Hepatocyte (in vitro differentiated cells): ENCODE results near the gene RPS14. TPM values are rescaled to one million over a fixed set of nuclear protein-coding genes. Genes with fewer than 3 reads are reported as not detected.

Experiments
- DNase-seq: peaks from one replicate; pipeline ENCODE4 v3.0.0-alpha.2; 2016; ENCODE audit warnings: low spot score
- H2AFZ ChIP-seq: fragments of 200-600 bp; sonication (generic); 2 replicates; pipeline ENCODE4 v1.6.0; 2016; ENCODE audit warnings: antibody characterized with exemption, mild to moderate bottlenecking
- H3K27ac ChIP-seq: fragments of 200-600 bp; sonication (generic); 2 replicates; pipeline ENCODE4 v1.5.1; 2016; ENCODE audit warnings: mild to moderate bottlenecking
- H3K27me3 ChIP-seq: fragments of 200-600 bp; sonication (generic); 2 replicates; pipeline ENCODE4 v1.6.1; 2016
- H3K36me3 ChIP-seq: fragments of 200-600 bp; sonication (generic); replicated peaks from 2 replicates; pipeline ENCODE4 v1.5.1; 2016; ENCODE audit warnings: low read depth; ENCODE audit not compliant: insufficient read depth
- H3K4me1 ChIP-seq: fragments of 200-600 bp; sonication (generic); 2 replicates; pipeline ENCODE4 v1.5.1; 2016; ENCODE audit warnings: mild to moderate bottlenecking, moderate library complexity; ENCODE audit not compliant: insufficient read depth
- H3K4me2 ChIP-seq: fragments of 200-600 bp; sonication (generic); 2 replicates; pipeline ENCODE4 v1.6.0; 2016
- H3K4me3 ChIP-seq: fragments of 200-600 bp; sonication (generic); 2 replicates; pipeline ENCODE4 v1.5.1; 2016; ENCODE audit warnings: mild to moderate bottlenecking
- H3K79me2 ChIP-seq: fragments of 200-600 bp; sonication (generic); 2 replicates; pipeline ENCODE4 v1.6.0; 2017; ENCODE audit warnings: mild to moderate bottlenecking
- H3K9me2 ChIP-seq: fragments of 200-600 bp; sonication (generic); replicated peaks from 2 replicates; pipeline ENCODE4 v1.6.0; 2017; ENCODE audit warnings: mild to moderate bottlenecking; ENCODE audit not compliant: insufficient read depth
- H3K9me3 ChIP-seq: fragments of 200-600 bp; sonication (generic); 2 replicates; pipeline ENCODE4 v1.5.1; 2016; ENCODE audit warnings: low read depth, mild to moderate bottlenecking
- H4K20me1 ChIP-seq: fragments of 200-600 bp; sonication (generic); 2 replicates; pipeline ENCODE4 v1.6.0; 2016; ENCODE audit warnings: mild to moderate bottlenecking; ENCODE audit not compliant: insufficient read depth, poor library complexity, severe bottlenecking
- CTCF ChIP-seq: fragments of 200-600 bp; sonication (generic); IDR thresholded peaks from 2 replicates; pipeline ENCODE4 v1.5.1; 2016; ENCODE audit warnings: antibody characterized with exemption, mild to moderate bottlenecking; ENCODE audit not compliant: poor library complexity
- EZH2 ChIP-seq: fragments of 200-600 bp; sonication (generic); IDR thresholded peaks from 2 replicates; pipeline ENCODE4 v1.6.1; 2016; ENCODE audit warnings: antibody characterized with exemption, mild to moderate bottlenecking, borderline replicate concordance
- EZH2phosphoT487 ChIP-seq: fragments of 200-600 bp; sonication (generic); IDR thresholded peaks from one replicate; pipeline ENCODE4 v1.6.1; 2018; ENCODE audit warnings: antibody characterized with exemption, mild to moderate bottlenecking, low read depth, moderate library complexity; ENCODE audit not compliant: unreplicated experiment, severe bottlenecking
- WGBS: methylation state at CpG from one replicate; pipeline ENCODE4 v1.1.6; 2016; ENCODE audit warnings: low lambda C conversion rate; ENCODE audit errors: missing lambda C conversion rate; 5-methylcytosine and 5-hydroxymethylcytosine counted together
- polyA plus RNA-seq: library from polyadenylated mRNA; unstranded; fragments of >200 nt; fragmentation: Nextera tagmentation; extraction: Ambion mirVana; gene quantifications from 2 replicates; pipeline ENCODE4 v1.2.1, GENCODE V29; 2016
- total RNA-seq: library from RNA; depleted of rRNA; stranded (reverse); fragments of >200 nt; gene quantifications from 2 replicates; pipeline ENCODE4 v1.2.3, GENCODE V29; 2014

The RPS14 gene
- total and polyA plus RNA-seq, 2 experiments from 2014 or later, result 1,067 to 2,319 TPM

DNA sequence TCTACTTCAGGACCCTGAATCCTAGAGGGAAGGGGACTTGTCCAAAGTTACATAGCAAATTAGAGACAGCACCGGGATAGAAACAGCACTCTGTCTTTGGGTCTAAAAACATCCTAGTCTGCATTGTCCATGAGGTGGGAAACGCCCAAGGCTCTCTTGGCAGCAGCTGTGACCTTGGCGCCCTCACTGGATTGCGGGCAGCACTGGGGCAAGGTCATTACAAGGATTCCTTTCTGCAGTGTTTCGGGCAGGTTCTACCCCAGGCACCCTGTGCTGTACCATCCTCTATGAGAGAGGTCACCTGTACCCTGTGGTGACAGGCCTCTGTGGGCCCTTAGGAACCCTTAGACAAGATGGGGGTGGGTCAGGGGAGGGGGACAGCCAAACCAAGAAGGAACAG is 45.4 kb downstream of the RPS14 start:
- no peaks in the 10 kb centered on the region for H3K9me2 ChIP-seq
- H3K36me3 ChIP-seq, result no peaks in the 10 kb centered on the region
- no peak for DNase-seq
- no peaks in the 10 kb centered on the region for H3K27me3 ChIP-seq
- H3K9me3 ChIP-seq, result no peaks in the 10 kb centered on the region
- H3K4me1 ChIP-seq, result no peaks in the 10 kb centered on the region
- no peak overlapping the region for H2AFZ ChIP-seq
- H3K79me2 ChIP-seq, result no peaks in the 10 kb centered on the region
- no peak overlapping the region for H3K27ac ChIP-seq
- 87% methylated on average over 5 of the region's 5 CpGs for WGBS
- H3K4me2 ChIP-seq, result no peak overlapping the region
- TF ChIP-seq EZH2phosphoT487 (no peak), CTCF (no peak), EZH2 (no peak)
- no peaks in the 10 kb centered on the region for H4K20me1 ChIP-seq
- no peak overlapping the region for H3K4me3 ChIP-seq

DNA sequence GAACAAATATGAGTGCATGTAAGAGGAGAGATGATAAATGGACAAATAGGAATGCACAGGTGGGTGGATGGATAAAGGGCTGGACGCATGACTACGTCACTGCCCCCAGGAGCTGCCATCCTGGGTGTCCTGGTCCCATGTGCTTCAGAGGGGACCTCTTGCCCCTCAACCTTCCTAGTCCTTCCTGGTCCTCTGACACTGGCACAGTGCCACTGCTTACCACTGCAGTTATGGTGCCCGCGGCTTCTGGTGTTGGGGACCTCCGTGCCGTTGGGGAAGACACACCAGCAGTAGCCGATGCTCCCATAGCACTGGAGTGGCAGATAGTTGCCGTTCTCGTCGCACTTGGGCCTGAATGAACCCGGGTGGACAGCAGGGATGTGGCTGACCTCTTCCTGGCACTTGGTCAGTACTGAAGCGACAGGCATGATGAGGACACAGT is 46.6 kb downstream of the RPS14 start:
- Histone ChIP-seq H3K27ac (no peak overlapping the region), H3K4me2 (no peak overlapping the region), H3K36me3 (no peaks in the 10 kb centered on the region), H3K79me2 (no peaks in the 10 kb centered on the region), H3K9me3 (no peaks in the 10 kb centered on the region), H3K9me2 (no peaks in the 10 kb centered on the region), H2AFZ (no peak overlapping the region), H3K27me3 (no peaks in the 10 kb centered on the region), H3K4me3 (no peak overlapping the region), H3K4me1 (no peaks in the 10 kb centered on the region), H4K20me1 (no peaks in the 10 kb centered on the region)
- WGBS, result 98% methylated on average over 12 of the region's 12 CpGs
- TF ChIP-seq EZH2phosphoT487 (no peak), CTCF (no peak), EZH2 (no peak)
- no peak for DNase-seq

DNA sequence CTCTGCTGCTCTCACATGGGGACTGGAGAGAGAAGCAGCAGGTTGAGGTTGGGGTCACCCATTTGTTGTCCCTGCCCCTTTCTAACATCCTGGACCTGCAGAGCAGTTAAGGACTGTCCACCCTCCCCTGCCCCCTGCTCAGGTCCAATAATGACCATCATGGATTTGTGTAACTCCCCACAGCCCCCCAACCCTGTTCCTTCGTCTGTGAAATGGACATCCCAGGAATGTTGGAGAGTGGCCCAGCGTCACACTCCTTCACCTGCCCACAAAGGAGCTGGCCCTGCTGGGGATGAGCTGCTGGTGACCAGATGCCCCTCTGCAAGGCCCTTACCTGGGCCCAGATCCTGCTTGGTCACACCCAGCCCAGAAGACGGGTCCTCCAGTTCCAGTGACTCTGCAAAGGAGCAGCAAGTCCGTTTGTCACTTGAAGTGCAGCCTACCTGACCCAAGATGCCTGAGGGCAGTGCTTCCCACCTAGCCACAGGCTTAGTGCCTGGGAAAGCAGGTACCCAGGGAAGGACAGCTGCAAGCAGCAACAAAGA is 47.2 kb downstream of the RPS14 start:
- no peak overlapping the region for H3K4me3 ChIP-seq
- H3K27me3 ChIP-seq, result no peaks in the 10 kb centered on the region
- no peak overlapping the region for H3K4me2 ChIP-seq
- H3K9me2 ChIP-seq, result no peaks in the 10 kb centered on the region
- TF ChIP-seq EZH2phosphoT487, result no peak
- no peak for TF ChIP-seq CTCF
- TF ChIP-seq EZH2, result no peak
- H3K79me2 ChIP-seq, result no peaks in the 10 kb centered on the region
- no peak overlapping the region for H3K27ac ChIP-seq
- no peaks in the 10 kb centered on the region for H4K20me1 ChIP-seq
- no peak for DNase-seq
- no peaks in the 10 kb centered on the region for H3K4me1 ChIP-seq
- WGBS, result 86% methylated on average over 4 of the region's 4 CpGs
- H2AFZ ChIP-seq, result no peak overlapping the region
- no peaks in the 10 kb centered on the region for H3K36me3 ChIP-seq
- no peaks in the 10 kb centered on the region for H3K9me3 ChIP-seq
